Psoas muscle (tissue), 8 donors: Measurements from ENCODE around the gene PDGFD. TPM values are rescaled to one million over a fixed set of nuclear protein-coding genes. Genes with fewer than 3 reads are reported as not detected.

Experiments used
- ATAC-seq, 4 donors: fragments of 200-7000 bp; cut with Tn5 transposase; one replicate each; pipeline ENCODE4 v1.9.1; 2020; ENCODE audit warnings: moderate library complexity in 3 of 4, mild to moderate bottlenecking in 2 of 4
- DNase-seq, 2 donors: peaks; one replicate each; pipeline ENCODE4 v3.0.0-alpha.2; 2020
- H3K27ac ChIP-seq: fragments of 200-600 bp; one replicate; pipeline ENCODE4 v1.8.0; 2022
- H3K27me3 ChIP-seq, 3 donors: fragments of 200-600 bp in 1 of 3; one replicate each; pipeline versions ENCODE4 v1.6.1 to v1.8.0; 2013 to 2022; ENCODE audit warnings: low read length in 2 of 3, mild to moderate bottlenecking in 2 of 3, moderate library complexity in 1 of 3; ENCODE audit not compliant: insufficient read depth in 3 of 3
- H3K36me3 ChIP-seq, 2 donors: fragments of 200-600 bp in 1 of 2; one replicate each; pipeline versions ENCODE4 v1.6.1 to v1.8.0; 2013 to 2022; ENCODE audit warnings: low read depth in 1 of 2, mild to moderate bottlenecking in 1 of 2, moderate library complexity in 1 of 2; ENCODE audit not compliant: insufficient read depth in 1 of 2
- H3K4me1 ChIP-seq: fragments of 200-600 bp; one replicate; pipeline ENCODE4 v1.8.0; 2022
- H3K4me3 ChIP-seq: fragments of 200-600 bp; one replicate; pipeline ENCODE4 v1.8.0; 2022; ENCODE audit warnings: mild to moderate bottlenecking
- H3K9me3 ChIP-seq: fragments of 200-600 bp; one replicate; pipeline ENCODE4 v1.8.0; 2022
- CTCF ChIP-seq: fragments of 200-600 bp; IDR thresholded peaks from one replicate; pipeline ENCODE4 v1.8.0; 2022; ENCODE audit warnings: antibody characterized with exemption
- WGBS, 3 donors: extraction: QIAGEN DNeasy Blood & Tissue Kit; methylation state at CpG; one replicate each; pipeline versions ENCODE4 v1.1.6 to v1.1.7; 2013; 5-methylcytosine and 5-hydroxymethylcytosine counted together
- intact Hi-C, 2 donors: fragments of 100-400 bp; cut with DNase I; formaldehyde crosslinking; loops; one replicate each; pipeline versions ENCODE4 v1.11.0 to v1.14.2; 2022
- polyA plus RNA-seq, 3 donors: library from polyadenylated mRNA; stranded (reverse); fragments of 200-250 nt; gene quantifications; one replicate each; pipeline ENCODE4 v1.2.3, GENCODE V29; 2013
- total RNA-seq, 4 donors: library from RNA; stranded (reverse); fragmentation: NEBNext Ultra II Directional in 2 of 4; extraction: Animal tissue kit (Norgen Biotek cat#: 25700) in 2 of 4; gene quantifications; one replicate each; pipeline versions ENCODE4 v1.2.1 to v1.2.4, GENCODE V29; 2021 to 2023
- donor health status: healthy with polysubstance abuse.
- donor health status: DM: no; HTN: no; CAD: no; lungs with moderate emphysema.
- donor health status: Bipolar disorder and iron deficiency.
- donor health status: healthy.
- donor health status: DM: yes; HTN: yes; CAD: no.
- donor health status: DM: no; HTN: no; CAD: no.
- donor health status: DM: no; HTN: no; CAD: no.
- donor health status: DM: yes; HTN: yes; CAD: no.

PDGFD gene
- total and polyA plus RNA-seq, 7 donors = 0.53 to 5.6 (median 1.2) TPM

GRCh38 chr11:104120493-104121137, 43.3 kb downstream of the PDGFD start:
- Histone ChIP-seq H3K4me3 (no peak overlapping the region), H3K27me3 (no peaks in the 10 kb centered on the region), H3K27ac (no peak overlapping the region), H3K9me3 (peaks cover 8% of the 10 kb centered on the region), H3K4me1 (no peaks in the 10 kb centered on the region), H3K36me3 (no peaks in the 10 kb centered on the region)
- ATAC-seq (no peak), DNase-seq (no peak)
- TF ChIP-seq CTCF = no peak
- 78 to 85% (median 79%) methylated on average over 4 of the region's 4 CpGs for WGBS, 3 donors
- intact Hi-C loops = no loop called here

DNA sequence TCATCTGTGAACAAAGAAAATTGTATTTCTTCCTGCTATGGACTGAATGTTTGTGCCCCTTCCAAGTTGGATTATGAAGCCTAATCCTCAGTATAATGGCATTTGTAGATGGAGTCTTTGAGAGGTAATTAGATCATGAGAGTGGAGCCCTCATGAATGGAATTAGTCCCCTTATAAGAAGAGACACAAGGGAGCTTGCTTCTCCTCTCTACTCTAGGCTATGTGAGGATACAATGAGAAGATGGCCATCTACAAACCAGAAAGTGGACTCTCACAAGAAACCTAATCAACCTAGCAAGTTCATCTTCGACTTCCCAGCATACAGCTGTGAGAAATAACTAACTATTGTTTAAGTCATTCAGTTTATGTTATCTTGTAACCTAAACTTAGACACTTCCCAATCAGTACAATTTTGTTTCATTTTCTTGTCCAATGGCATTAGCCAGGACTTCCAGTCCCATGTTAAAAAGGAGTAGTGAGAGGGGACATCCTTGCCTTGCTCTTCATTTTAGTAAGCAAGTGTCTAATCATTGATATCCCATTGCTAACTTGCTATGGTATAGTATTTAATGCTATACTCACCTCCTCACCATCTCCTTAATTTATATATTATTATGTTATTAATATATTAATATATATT, 45.7 kb downstream of the PDGFD start:
- intact Hi-C loops = no loop called here
- no peak for ATAC-seq
- H3K9me3 ChIP-seq = peaks cover 8% of the 10 kb centered on the region
- DNase-seq = no peak
- H3K27ac ChIP-seq = no peak overlapping the region
- no peaks in the 10 kb centered on the region for H3K4me1 ChIP-seq
- no peaks in the 10 kb centered on the region for H3K27me3 ChIP-seq
- H3K36me3 ChIP-seq = no peaks in the 10 kb centered on the region
- H3K4me3 ChIP-seq = no peak overlapping the region
- 71 to 89% (median 85%) methylated on average over 1 of the region's 1 CpG for WGBS, 3 donors
- TF ChIP-seq CTCF = no peak

- intact Hi-C loops = no loop called here
Measured at GRCh38 chr11:104113541-104113940, 50.4 kb downstream of the PDGFD start.

DNA sequence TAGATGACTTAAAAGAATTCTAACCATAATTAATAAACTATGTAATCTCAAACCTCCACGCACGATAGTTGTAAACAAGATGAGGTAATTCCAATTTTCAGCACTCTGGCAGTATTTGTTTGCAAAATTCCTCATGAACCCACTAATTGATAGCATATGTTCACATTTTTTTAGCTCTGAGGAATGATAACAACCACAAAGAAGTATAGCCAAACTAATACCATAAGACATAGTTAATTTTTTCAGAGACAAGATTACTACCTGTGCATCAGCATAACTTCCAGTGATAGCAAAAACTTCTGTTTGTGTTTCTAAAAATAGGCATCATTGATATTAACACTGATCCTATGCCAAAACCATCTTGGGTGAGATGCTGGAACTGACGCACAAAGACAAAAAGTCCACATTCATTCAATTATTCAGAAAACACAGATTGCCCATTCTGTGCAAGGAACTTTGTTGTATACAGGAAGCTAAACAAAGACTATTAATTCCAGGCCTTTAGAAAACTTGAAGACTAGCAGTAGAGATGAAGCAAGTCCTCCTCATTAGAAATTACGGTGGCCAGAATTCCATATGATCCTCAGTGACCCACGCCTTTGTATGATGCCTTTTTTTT, 57.7 kb downstream of the PDGFD start:
- intact Hi-C loops = no loop called here
- ATAC-seq = no peak

More at GRCh38 chr11:104113541-104113940, 50.4 kb downstream of the PDGFD start:
- peaks cover 8% of the 10 kb centered on the region for H3K9me3 ChIP-seq
- DNase-seq (no peak), ATAC-seq (no peak)
- no peak overlapping the region for H3K4me3 ChIP-seq
- no peaks in the 10 kb centered on the region for H3K27me3 ChIP-seq
- H3K4me1 ChIP-seq = no peaks in the 10 kb centered on the region
- WGBS, 3 donors = 89 to 96% (median 95%) methylated on average over 2 of the region's 2 CpGs
- H3K36me3 ChIP-seq = no peaks in the 10 kb centered on the region
- no peak overlapping the region for H3K27ac ChIP-seq
- no peak for TF ChIP-seq CTCF

More for the DNA sequence above, 57.7 kb downstream of the PDGFD start:
- DNase-seq = no peak
- Histone ChIP-seq H3K27me3 (no peaks in the 10 kb centered on the region), H3K4me1 (no peaks in the 10 kb centered on the region), H3K4me3 (no peak overlapping the region), H3K9me3 (no peaks in the 10 kb centered on the region), H3K36me3 (no peaks in the 10 kb centered on the region), H3K27ac (no peak overlapping the region)
- TF ChIP-seq CTCF = no peak
- WGBS, 3 donors = 56 to 67% (median 61%) methylated on average over 5 of the region's 5 CpGs
